ENCODE data around the gene AGAP2. TPM values are rescaled to one million over a fixed set of nuclear protein-coding genes. Genes with fewer than 3 reads are reported as not detected.
A peak's percentile ranks its signal among the peaks of the same experiment; 100 is the strongest.

Gene AGAP2
- total RNA-seq, 1 experiment from 2014 or later: 5.3 TPM

DNA sequence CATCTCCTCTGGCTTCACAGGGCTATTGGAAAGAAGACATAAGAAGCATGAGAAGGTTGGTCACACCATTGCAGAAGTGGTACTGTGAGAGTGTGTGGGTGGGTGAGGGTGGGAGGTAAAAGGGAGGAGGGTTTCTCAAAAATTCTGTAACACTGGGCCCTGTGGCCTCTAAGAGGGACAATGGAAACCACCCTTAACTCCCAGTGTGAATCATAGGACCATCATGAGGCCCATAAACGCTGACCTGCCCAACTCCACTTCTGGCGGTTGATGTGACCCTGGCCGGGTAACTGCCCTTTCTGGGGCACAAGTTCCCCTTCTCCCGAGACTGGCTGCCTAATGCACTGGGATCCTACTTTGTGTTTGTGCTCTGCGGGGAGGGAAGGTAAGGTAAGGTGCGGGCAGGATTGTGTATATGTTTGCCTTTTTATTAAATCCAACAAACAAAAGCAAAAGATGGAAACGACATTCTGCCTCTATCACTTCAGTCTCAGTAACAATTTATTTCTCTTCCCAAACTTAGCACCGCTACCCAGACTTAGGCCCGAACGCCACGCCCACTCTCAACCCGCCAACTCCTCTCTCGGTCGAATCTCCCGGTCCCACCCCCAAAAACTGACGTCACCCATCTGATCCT lies 32.8 kb upstream of the AGAP2 start:
- Histone ChIP-seq H4K20me1 (ENCODE audit: control insufficient read depth, insufficient read depth, insufficient read length) (no peaks in the 10 kb centered on the region), H2BK12ac (ENCODE audit: insufficient read length, low read depth, low read length) (no peak overlapping the region), H3K79me2 (ENCODE audit: insufficient read depth, low read length) (no peaks in the 10 kb centered on the region), H3K79me1 (ENCODE audit: insufficient read depth, low read depth, low read length, poor library complexity, severe bottlenecking) (no peaks in the 10 kb centered on the region), H4K5ac (ENCODE audit: insufficient read length, low read depth, low read length) (no peak overlapping the region), H3K27ac (ENCODE audit: insufficient read length, low read depth, low read length) (peak overlapping the region; percentile 17), H3K4me2 (ENCODE audit: insufficient read depth, insufficient read length, low read length) (peak overlapping the region; percentile 44), H3K18ac (ENCODE audit: insufficient read length, low read depth, low read length) (no peak overlapping the region), H3K4me1 (ENCODE audit: insufficient read depth, low read length) (peaks cover 3% of the 10 kb centered on the region; the same call in 1 of the 2 replicates), H3K23me2 (ENCODE audit: insufficient read length, low read depth, low read length, poor library complexity, severe bottlenecking) (peaks cover 15% of the 10 kb centered on the region), H2BK20ac (ENCODE audit: low read depth, low read length, poor library complexity, severe bottlenecking) (no peak overlapping the region), H3K9ac (ENCODE audit: extremely low read depth, insufficient read length, low read length) (peak overlapping the region; percentile 94), H4K91ac (ENCODE audit: insufficient read length, low read depth, low read length) (no peak overlapping the region), H3K4ac (ENCODE audit: low read depth, low read length) (no peak overlapping the region), H2BK5ac (ENCODE audit: insufficient read length, low read length) (no peak overlapping the region), H4K8ac (replicated peaks; ENCODE audit: insufficient read length, low read depth, low read length) (no peak overlapping the region), H2AK5ac (ENCODE audit: insufficient read length, low read length) (no peak overlapping the region), H2AFZ (ENCODE audit: low read length) (no peak overlapping the region), H3K56ac (ENCODE audit: insufficient read length, low read depth, low read length) (no peak overlapping the region), H3K14ac (ENCODE audit: insufficient read depth, low read length) (peak overlapping the region; percentile 98; the same call in 1 of the 2 replicates), H2BK120ac (ENCODE audit: low read depth, low read length, poor library complexity, severe bottlenecking) (no peak overlapping the region), H3K27me3 (ENCODE audit: insufficient read depth, low read length) (peaks cover 3% of the 10 kb centered on the region; the same call in 1 of the 2 replicates), H2BK15ac (ENCODE audit: low read depth, low read length) (no peak overlapping the region), H3K9me3 (ENCODE audit: control insufficient read depth, low read depth, low read length) (no peaks in the 10 kb centered on the region), H3T11ph (ENCODE audit: low read length) (no peak overlapping the region), H3K23ac (ENCODE audit: insufficient read length, low read depth, low read length) (no peak overlapping the region)
- peak overlapping the region; percentile 100 for H3K27ac Mint-ChIP-seq
- peaks cover 19 to 25% of the 10 kb centered on the region in 2 experiments for H3K4me1 Mint-ChIP-seq
- TF ChIP-seq, protein P1, sequence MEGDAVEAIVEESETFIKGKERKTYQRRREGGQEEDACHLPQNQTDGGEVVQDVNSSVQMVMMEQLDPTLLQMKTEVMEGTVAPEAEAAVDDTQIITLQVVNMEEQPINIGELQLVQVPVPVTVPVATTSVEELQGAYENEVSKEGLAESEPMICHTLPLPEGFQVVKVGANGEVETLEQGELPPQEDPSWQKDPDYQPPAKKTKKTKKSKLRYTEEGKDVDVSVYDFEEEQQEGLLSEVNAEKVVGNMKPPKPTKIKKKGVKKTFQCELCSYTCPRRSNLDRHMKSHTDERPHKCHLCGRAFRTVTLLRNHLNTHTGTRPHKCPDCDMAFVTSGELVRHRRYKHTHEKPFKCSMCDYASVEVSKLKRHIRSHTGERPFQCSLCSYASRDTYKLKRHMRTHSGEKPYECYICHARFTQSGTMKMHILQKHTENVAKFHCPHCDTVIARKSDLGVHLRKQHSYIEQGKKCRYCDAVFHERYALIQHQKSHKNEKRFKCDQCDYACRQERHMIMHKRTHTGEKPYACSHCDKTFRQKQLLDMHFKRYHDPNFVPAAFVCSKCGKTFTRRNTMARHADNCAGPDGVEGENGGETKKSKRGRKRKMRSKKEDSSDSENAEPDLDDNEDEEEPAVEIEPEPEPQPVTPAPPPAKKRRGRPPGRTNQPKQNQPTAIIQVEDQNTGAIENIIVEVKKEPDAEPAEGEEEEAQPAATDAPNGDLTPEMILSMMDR (conservative IDR thresholded peaks at IDR 0.05): no peak
- H3K27me3 Mint-ChIP-seq (ENCODE audit: low read depth): peaks cover 13% of the 10 kb centered on the region
- no CpG with 5 or more reads among the region's 16 CpGs for WGBS (ENCODE audit: extremely low coverage, insufficient read length, low lambda C conversion rate)
- peak; percentile 96 for DNase-seq
- H3K4me3 Mint-ChIP-seq: peak overlapping the region; percentile 98 to 99
- H3K36me3 Mint-ChIP-seq (ENCODE audit: insufficient read depth in 1 of 3, low read depth in 3 of 3): peaks cover 20 to 42% (median 31%) of the 10 kb centered on the region in 3 experiments
- H3K9me3 Mint-ChIP-seq: no peaks in the 10 kb centered on the region

Data from H9 (cell line).